K562 (cell line): ENCODE measurements around the gene PLEKHG3. TPM values are rescaled to one million over a fixed set of nuclear protein-coding genes. Genes with fewer than 3 reads are reported as not detected.

ENCODE experiments used
- ATAC-seq: fragments of 200-7000 bp; cut with Tn5 transposase; 3 replicates; pipeline ENCODE4 v1.9.1; 2020; ENCODE audit warnings: moderate library complexity
- BruUV-seq: library from RNA; stranded (reverse); fragments of 400-500 nt; replicated peaks from 2 replicates; lab custom pipeline; 2021; lab: Mats Ljungman, UMichigan
- CTCF ChIA-PET: fragments of 300-600 bp; formaldehyde crosslinking; extraction: SDS; loops from one replicate; lab custom pipeline; 2021; ENCODE audit warnings: low intra/inter-chr PET ratio; lab: Yijun Ruan, JAX
- POLR2A ChIA-PET: fragments of 300-600, 350-650 bp; sonication (Branson Sonifier 250); formaldehyde crosslinking; extraction: SDS; loops from one replicate; lab custom pipeline; 2021; ENCODE audit warnings: antibody characterized with exemption, inconsistent platforms; lab: Yijun Ruan, JAX
- DNase-seq, 4 experiments: peaks; one replicate each; pipeline versions ENCODE4 v3.0.0 to v3.0.0-alpha.2; 2011 to 2018; ENCODE audit warnings: low spot score in 3 of 4, mixed read lengths in 3 of 4; ENCODE audit errors: extremely low read depth in 1 of 4
- FAIRE-seq: peaks from 2 replicates; lab custom pipeline; 2011; peaks lifted over from hg19 to GRCh38; lab: Jason Lieb, UNC
- H2AFZ ChIP-seq: 2 replicates; pipeline ENCODE4 v1.6.0; 2011; ENCODE audit warnings: low read depth, low read length, control low read depth, inconsistent platforms
- H3K27ac ChIP-seq: fragments of 200-600 bp; 3 replicates; pipeline ENCODE4 v1.8.0; 2011; ENCODE audit warnings: low read depth, mild to moderate bottlenecking, control low read depth, inconsistent platforms, low read length, moderate library complexity, mixed read lengths; ENCODE audit errors: extremely low read depth
- H3K27me3 ChIP-seq, 2 experiments: fragments of 300-600 bp in 1 of 2; 2 replicates in 1 of 2; 3 replicates in 1 of 2; pipeline versions ENCODE4 v1.6.0 to v1.8.0; 2011; ENCODE audit warnings: inconsistent platforms in 2 of 2, low read length in 2 of 2, mild to moderate bottlenecking in 1 of 2, mixed read lengths in 1 of 2, moderate library complexity in 1 of 2; ENCODE audit not compliant: control insufficient read depth in 2 of 2, insufficient read depth in 2 of 2
- H3K36me3 ChIP-seq: fragments of 300-600 bp; 3 replicates; pipeline ENCODE4 v1.8.0; 2011; ENCODE audit warnings: mild to moderate bottlenecking, low read length, inconsistent platforms; ENCODE audit not compliant: control insufficient read depth, insufficient read depth
- H3K4me1 ChIP-seq, 2 experiments: fragments of 200-600 bp in 1 of 2; replicated peaks in 1 of 2; 2 replicates in 1 of 2; 3 replicates in 1 of 2; pipeline versions ENCODE4 v1.5.1 to v1.8.0; 2011; ENCODE audit warnings: inconsistent platforms in 2 of 2, low read length in 2 of 2, mild to moderate bottlenecking in 1 of 2, mixed read lengths in 1 of 2, moderate library complexity in 1 of 2; ENCODE audit not compliant: control insufficient read depth in 2 of 2, insufficient read depth in 2 of 2
- H3K4me2 ChIP-seq: 2 replicates; pipeline ENCODE4 v1.6.1; 2011; ENCODE audit warnings: low read length, control low read depth, inconsistent platforms, mixed read lengths; ENCODE audit not compliant: insufficient read depth
- H3K4me3 ChIP-seq: fragments of 200-600 bp; sonication (generic), shearing (Covaris generic); 2 replicates; pipeline ENCODE4 v1.5.1; 2016; ENCODE audit warnings: control low read depth, inconsistent platforms
- H3K79me2 ChIP-seq: fragments of 200-600 bp; 3 replicates; pipeline ENCODE4 v1.8.0; 2011; ENCODE audit warnings: low read length, inconsistent platforms; ENCODE audit not compliant: control insufficient read depth, insufficient read depth
- H3K9ac ChIP-seq, 2 experiments: 2 replicates each; pipeline versions ENCODE4 v1.6.0 to v1.6.1; 2011; ENCODE audit warnings: low read depth in 2 of 2, low read length in 2 of 2, control low read depth in 1 of 2, inconsistent platforms in 1 of 2, mild to moderate bottlenecking in 1 of 2, mixed read lengths in 1 of 2; ENCODE audit not compliant: insufficient read depth in 1 of 2
- H3K9me1 ChIP-seq: one replicate; pipeline ENCODE4 v1.6.0; 2011; ENCODE audit warnings: inconsistent platforms, mild to moderate bottlenecking, low read length, moderate library complexity; ENCODE audit not compliant: control insufficient read depth, insufficient read depth
- H3K9me3 ChIP-seq: replicated peaks from 2 replicates; pipeline ENCODE4 v1.5.1; 2011; ENCODE audit warnings: low read depth, low read length, inconsistent platforms; ENCODE audit not compliant: control insufficient read depth, insufficient read depth
- H4K20me1 ChIP-seq: replicated peaks from 2 replicates; pipeline ENCODE4 v1.6.1; 2011; ENCODE audit warnings: low read length, inconsistent platforms, mixed read lengths; ENCODE audit not compliant: control insufficient read depth, insufficient read depth
- CEBPG ChIP-seq, 3 experiments: fragments of 200-800 bp in 1 of 3; sonication (Bioruptor generic) in 1 of 3; sonication (generic) in 1 of 3; formaldehyde crosslinking in 1 of 3; IDR thresholded peaks in 2 of 3; conservative IDR thresholded peaks in 1 of 3; 2 replicates each; pipeline versions ENCODE4 v1.6.1 to v1.8.0; 2016 to 2022; ENCODE audit warnings: missing compliant biosample characterization in 2 of 3, missing genetic modification characterization in 2 of 3, mild to moderate bottlenecking in 1 of 3, missing genetic modification reagents in 1 of 3
- GTF2E2 ChIP-seq: fragments of 200-800 bp; sonication (Bioruptor generic); IDR thresholded peaks from 2 replicates; pipeline ENCODE4 v1.6.1; 2016; ENCODE audit warnings: missing genetic modification characterization, missing compliant biosample characterization
- KLF6 ChIP-seq: fragments of 250-450 bp; sonication (Bioruptor Pico); IDR thresholded peaks from 2 replicates; pipeline ENCODE4 v1.4.0; 2020; ENCODE audit warnings: mild to moderate bottlenecking, moderate library complexity, borderline replicate concordance
- POLR2G ChIP-seq: fragments of 200-400 bp; formaldehyde crosslinking; IDR thresholded peaks from 2 replicates; pipeline ENCODE4 v1.6.1; 2017; ENCODE audit warnings: low read depth, mild to moderate bottlenecking, antibody characterized with exemption, low read length, moderate library complexity
- TAL1 ChIP-seq: fragments of 450-650 bp; IDR thresholded peaks from 2 replicates; pipeline ENCODE4 v1.6.1; 2016; ENCODE audit warnings: mild to moderate bottlenecking
- WGBS: fragments of 100-300 bp; shearing (Covaris generic); methylation state at CpG from one replicate; pipeline ENCODE4 v1.1.6; 2016; ENCODE audit warnings: low coverage, mixed read lengths; ENCODE audit not compliant: insufficient coverage; ENCODE audit errors: missing lambda C conversion rate; 5-methylcytosine and 5-hydroxymethylcytosine counted together
- in situ Hi-C: fragments of 300-500 bp; cut with MboI; formaldehyde crosslinking; loops from 4 replicates; pipeline ENCODE4 v1.15.0; 2018; ENCODE audit warnings: inconsistent platforms, mixed read lengths
- intact Hi-C: fragments of 100-400 bp; cut with micrococcal nuclease; formaldehyde crosslinking; loops from 2 replicates; pipeline ENCODE4 v1.14.2; 2022
- polyA plus RNA-seq, 8 experiments: library from polyadenylated mRNA; depleted of rRNA in 4 of 8; stranded (reverse) in 5 of 8; unstranded in 3 of 8; fragments of >200 nt; fragmentation: Nextera tagmentation in 2 of 8; fragmentation: Illumina TruSeq in 1 of 8; extraction: Ambion mirVana in 2 of 8; extraction: Trizol in 1 of 8; gene quantifications; 2 replicates each; pipeline versions ENCODE4 v1.2.1 to v1.2.3, GENCODE V29; 2011 to 2014; ENCODE audit warnings: inconsistent platforms in 1 of 8, missing spikeins in 1 of 8
- total RNA-seq, 7 experiments: library from RNA; depleted of rRNA in 6 of 7; stranded (reverse); fragments of >200 nt in 6 of 7; fragmentation: Illumina TruSeq in 2 of 7; extraction: Trizol in 2 of 7; gene quantifications; 2 replicates each; pipeline versions ENCODE4 v1.2.1 to v1.2.3, GENCODE V29; 2011 to 2021; ENCODE audit warnings: low replicate concordance in 1 of 7

PLEKHG3 gene
- total and polyA plus RNA-seq, 9 of the 15 experiments (the other 6 are each of a cell fraction or from before 2014, with no cell fraction given): 0.04 to 0.16 TPM; not detected in 7

DNA sequence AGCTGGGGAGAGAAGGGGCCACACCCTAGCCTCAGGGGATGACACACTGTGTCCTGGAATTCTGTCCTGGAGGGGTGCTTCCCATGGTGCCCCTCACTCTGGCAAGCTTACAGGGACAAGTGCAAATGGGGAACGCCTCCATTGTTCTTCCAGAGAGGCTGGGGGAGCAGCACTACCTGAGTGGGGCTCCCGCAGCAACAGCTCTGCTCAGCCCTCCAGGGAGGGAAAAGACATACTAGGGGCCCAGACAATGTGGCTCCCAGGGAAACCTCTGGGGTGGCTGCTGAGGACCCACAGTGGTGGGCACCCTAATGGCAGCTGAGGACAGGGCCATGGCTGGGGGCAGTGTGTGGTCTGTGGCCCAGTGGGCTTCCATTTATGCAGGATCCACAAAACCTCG lies 69.4 kb downstream of the PLEKHG3 start (continued):
- TF ChIP-seq GTF2E2 (tag): no peak

GRCh38 chr14:64774272-64774671 lies 70.0 kb downstream of the PLEKHG3 start:
- no peak for ATAC-seq
- Histone ChIP-seq H3K9me3 (no peaks in the 10 kb centered on the region), H3K9ac (no peak overlapping the region), H3K4me3 (no peak overlapping the region), H3K79me2 (no peaks in the 10 kb centered on the region), H3K4me2 (no peak overlapping the region), H3K9me1 (no peaks in the 10 kb centered on the region), H3K4me1 (peaks cover 0 to 7% of the 10 kb centered on the region in 2 experiments; a peak in 2 of 5 replicates), H3K27ac (no peak overlapping the region), H4K20me1 (no peaks in the 10 kb centered on the region), H3K36me3 (peaks cover 88% of the 10 kb centered on the region; the same call in 2 of the 3 replicates), H2AFZ (no peak overlapping the region), H3K27me3 (no peaks in the 10 kb centered on the region)
- ChIA-PET CTCF (no interaction called here), POLR2A (no interaction called here)
- DNase-seq: no peak
- intact Hi-C loops: no loop called here
- no TSS peak for BruUV-seq
- 70% methylated on average over 2 of the region's 16 CpGs for WGBS
- FAIRE-seq: no peak
- TF ChIP-seq TAL1: no peak
- TF ChIP-seq CEBPG (CRISPR knock-in tag; IDR thresholded peaks at IDR 0.05): no peak
- no peak for TF ChIP-seq CEBPG (tag; conservative IDR thresholded peaks at IDR 0.05 in 1 of 2, IDR thresholded peaks at IDR 0.05 in 1 of 2)
- no peak for TF ChIP-seq KLF6 (CRISPR knock-in tag)
- 0 out of 2 replicates have a peak, but pooled peaks have one; percentile 14 for TF ChIP-seq POLR2G
- in situ Hi-C loops: no loop called here
